Fibroblast of pulmonary artery (primary cell): Measurements from ENCODE around the gene DEPDC5.

ENCODE experiments used
- DNase-seq: peaks from one replicate; pipeline ENCODE4 v3.0.0-alpha.2; 2010; ENCODE audit warnings: low read depth
- H3K4me3 ChIP-seq: replicated peaks from 2 replicates; pipeline ENCODE4 v1.5.1; 2011; ENCODE audit warnings: low read depth, mild to moderate bottlenecking, control low read depth, low read length, moderate library complexity
- CTCF ChIP-seq: IDR thresholded peaks from 2 replicates; pipeline ENCODE4 v1.5.1; 2011; ENCODE audit warnings: mild to moderate bottlenecking, control low read depth, low read length, inconsistent platforms; ENCODE audit errors: missing control alignments

Gene DEPDC5

DNA sequence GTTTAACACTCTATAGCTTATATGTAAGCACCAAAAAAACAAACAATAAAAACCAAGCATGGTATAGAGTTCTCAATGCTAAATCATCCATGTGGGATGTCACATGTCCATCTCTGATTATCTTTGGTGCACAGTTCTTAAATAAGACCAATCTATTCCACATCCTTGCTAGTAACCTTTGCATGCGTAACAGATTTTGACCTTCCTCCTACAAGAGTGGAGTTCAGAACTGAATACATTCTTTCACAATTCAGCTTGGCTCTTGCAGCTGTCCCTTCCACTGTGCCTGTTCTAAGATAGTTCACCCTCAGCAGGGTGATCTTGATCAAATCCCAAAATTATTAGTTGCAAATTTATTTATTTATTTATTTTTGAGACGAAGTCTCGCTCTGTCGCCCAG is 25.0 kb upstream of the DEPDC5 start:
- no peak for DNase-seq
- TF ChIP-seq CTCF = no peak
- no peak overlapping the region for H3K4me3 ChIP-seq

GRCh38 chr22:31730344-31730711 is 23.5 kb upstream of the DEPDC5 start:
- TF ChIP-seq CTCF = no peak
- no peak for DNase-seq
- no peak overlapping the region for H3K4me3 ChIP-seq

DNA sequence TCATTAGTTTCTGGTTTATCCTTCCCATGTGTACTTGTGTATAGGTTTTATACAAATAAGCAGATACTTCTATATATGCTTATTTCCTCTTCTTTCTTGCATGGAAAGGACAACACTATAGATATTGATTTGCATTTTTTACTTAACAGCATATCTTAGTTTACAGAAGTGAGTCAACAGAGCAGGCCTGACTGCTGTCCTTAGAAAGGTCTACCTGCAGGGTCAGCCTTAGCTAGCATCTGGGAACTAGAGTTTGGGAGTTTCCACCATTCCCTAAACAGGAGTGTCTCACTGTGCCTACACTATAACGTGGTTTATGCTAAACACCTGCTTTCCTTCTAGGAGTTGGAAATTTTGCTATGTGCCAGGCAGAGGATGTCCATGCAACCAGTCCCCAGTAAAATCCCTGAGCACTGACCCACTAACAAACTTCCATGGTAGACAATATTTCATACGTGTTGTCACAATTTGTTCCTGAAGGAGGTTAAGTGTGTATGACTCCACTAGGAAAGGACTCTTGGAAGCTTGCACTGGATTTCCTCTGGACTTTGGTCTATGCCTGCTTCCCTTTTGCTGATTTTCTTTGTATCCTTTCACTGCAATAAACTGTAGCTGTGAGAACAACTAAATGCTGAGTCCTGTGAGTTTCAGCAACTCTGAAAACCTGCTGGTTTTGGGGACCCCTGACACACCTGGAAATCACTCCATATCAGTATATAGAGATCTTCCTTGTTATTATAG is 21.6 kb upstream of the DEPDC5 start:
- no peak for TF ChIP-seq CTCF
- no peak overlapping the region for H3K4me3 ChIP-seq
- DNase-seq = no peak

DNA sequence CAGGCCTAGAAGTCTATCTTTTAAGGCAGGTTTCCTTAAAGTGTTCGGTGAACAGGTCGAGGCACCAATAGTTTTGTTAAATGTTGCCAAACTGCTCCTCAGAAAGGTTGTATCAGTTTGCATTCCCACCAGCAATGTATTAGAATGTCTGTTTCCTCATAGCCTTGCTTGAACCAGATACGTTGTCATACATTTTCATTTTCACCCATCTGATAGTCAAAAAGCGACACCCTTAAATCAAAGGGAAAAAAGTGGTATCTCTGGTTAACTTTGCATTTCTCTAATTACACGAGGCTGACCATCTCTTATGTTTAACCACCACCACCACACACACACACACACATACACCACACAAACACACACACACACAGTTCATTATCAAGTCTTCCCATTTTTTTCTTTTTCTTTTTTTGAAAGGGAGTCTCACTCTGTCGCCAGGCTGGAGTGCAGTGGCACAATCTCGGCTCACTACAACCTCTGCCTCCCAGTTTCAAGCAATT is 20.2 kb upstream of the DEPDC5 start:
- TF ChIP-seq CTCF = no peak
- H3K4me3 ChIP-seq = no peak overlapping the region
- DNase-seq = no peak

- no peak overlapping the region for H3K4me3 ChIP-seq
- no peak for TF ChIP-seq CTCF
- DNase-seq = peak; percentile 60
Measured at GRCh38 chr22:31734512-31734911, 19.3 kb upstream of the DEPDC5 start.

- DNase-seq = no peak
- TF ChIP-seq CTCF = no peak
- H3K4me3 ChIP-seq = no peak overlapping the region
Measured at GRCh38 chr22:31736458-31736857, 17.4 kb upstream of the DEPDC5 start.

GRCh38 chr22:31737932-31738331 is 15.9 kb upstream of the DEPDC5 start:
- TF ChIP-seq CTCF = no peak
- no peak for DNase-seq
- H3K4me3 ChIP-seq = no peak overlapping the region
